Islet precursor cell (in vitro differentiated cells): ENCODE measurements around the gene PROZ.
"Not testable (repeated sequence)": the region's sequence is repeated elsewhere in the genome, so short reads cannot be mapped to it uniquely, and the experiment has no call there.

Source experiments
- DNase-seq: peaks from one replicate; pipeline ENCODE4 v3.0.0-alpha.2; 2018

The PROZ gene

DNA sequence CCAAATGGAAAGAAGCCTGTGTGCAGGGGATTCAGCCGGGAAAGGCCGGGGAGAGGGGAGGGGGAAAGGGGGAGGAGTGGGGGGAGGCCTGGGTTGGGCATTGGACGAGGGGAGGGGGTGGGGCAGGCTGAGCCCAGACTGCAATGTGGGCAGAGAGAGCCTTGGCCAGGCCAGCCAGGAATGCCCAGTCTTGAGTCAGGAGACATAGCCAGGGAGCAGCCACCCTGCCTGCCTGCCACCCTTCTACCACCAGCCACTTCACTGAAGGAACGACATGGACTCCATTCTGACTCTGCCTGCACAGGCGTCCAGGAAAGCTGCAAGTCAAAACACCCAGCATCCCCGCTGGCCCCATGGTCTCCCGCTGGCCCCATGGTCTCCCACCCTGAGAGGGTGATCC lies 498 bp downstream of the PROZ start:
- DNase-seq, result peak; percentile 54

DNA sequence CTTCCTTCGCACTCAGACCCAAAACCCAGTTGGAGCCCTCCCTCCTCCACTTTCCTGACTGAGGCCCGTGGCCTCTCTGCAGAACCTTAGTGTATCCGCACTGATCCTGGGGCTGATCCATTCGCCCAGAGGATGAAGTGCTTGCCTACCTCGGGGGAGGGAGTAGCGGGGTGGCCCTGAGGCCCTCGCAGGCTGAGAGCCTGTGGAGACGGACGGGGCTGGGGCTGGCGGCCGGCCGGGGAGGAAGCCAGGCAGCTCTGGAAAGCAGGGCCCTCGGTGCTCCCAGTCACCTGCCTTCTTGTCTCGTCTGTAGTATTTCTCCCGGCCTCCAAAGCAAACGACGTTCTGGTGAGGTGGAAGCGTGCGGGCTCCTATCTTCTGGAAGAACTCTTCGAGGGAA lies 1.3 kb downstream of the PROZ start:
- peak; percentile 54 for DNase-seq

DNA sequence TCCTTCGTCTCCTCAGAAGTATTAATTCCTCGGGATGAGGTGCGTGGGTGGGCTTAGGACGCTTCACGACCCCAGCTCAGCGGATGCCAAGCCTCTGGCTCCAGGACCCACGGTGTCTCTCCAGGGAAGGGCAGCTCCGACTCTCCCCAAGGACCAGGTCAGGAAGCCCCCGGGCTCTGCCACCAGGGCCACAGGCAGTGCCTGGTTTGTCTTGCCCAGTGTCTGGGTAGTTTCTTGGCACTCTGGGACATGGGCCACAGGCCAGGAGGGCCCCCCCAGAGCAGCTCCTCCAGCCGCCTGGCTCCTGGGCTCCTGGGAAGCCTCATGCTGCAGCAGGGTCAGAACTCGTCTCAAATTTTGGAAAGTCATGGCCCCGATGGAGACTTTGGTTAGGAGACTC lies 2.5 kb downstream of the PROZ start:
- DNase-seq, result peak; percentile 45

DNA sequence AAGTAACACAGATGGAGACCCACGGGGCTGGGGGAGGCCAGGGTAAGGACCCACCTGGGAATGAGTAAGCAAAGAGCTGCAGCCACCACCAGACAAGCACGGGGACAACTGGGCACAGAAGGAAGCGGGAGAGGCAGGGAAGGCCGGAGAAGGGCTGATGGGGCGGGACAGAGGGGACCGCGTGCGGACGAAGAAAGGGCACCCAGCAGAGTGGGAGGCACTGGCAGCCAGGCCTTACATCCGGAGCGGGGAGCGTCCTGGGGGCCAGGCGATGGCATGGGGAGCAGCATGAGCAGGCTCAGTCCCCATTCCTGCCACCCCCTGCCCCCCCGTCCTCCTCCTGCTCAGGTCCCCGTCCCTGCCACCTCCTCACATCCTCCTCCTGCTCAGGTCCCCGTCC lies 3.0 kb downstream of the PROZ start:
- DNase-seq, result no peak

DNA sequence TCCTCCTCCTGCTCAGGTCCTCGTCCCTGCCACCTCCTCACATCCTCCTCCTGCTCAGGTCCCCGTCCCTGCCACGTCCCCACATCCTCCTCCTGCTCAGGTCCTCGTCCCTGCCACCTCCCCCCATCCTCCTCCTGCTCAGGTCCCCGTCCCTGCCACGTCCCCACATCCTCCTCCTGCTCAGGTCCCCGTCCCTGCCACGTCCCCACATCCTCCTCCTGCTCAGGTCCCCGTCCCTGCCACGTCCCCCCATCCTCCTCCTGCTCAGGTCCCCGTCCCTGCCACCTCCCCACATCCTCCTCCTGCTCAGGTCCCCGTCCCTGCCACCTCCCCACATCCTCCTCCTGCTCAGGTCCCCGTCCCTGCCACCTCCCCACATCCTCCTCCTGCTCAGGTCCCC lies 3.5 kb downstream of the PROZ start:
- DNase-seq, result not testable (repeated sequence)

DNA sequence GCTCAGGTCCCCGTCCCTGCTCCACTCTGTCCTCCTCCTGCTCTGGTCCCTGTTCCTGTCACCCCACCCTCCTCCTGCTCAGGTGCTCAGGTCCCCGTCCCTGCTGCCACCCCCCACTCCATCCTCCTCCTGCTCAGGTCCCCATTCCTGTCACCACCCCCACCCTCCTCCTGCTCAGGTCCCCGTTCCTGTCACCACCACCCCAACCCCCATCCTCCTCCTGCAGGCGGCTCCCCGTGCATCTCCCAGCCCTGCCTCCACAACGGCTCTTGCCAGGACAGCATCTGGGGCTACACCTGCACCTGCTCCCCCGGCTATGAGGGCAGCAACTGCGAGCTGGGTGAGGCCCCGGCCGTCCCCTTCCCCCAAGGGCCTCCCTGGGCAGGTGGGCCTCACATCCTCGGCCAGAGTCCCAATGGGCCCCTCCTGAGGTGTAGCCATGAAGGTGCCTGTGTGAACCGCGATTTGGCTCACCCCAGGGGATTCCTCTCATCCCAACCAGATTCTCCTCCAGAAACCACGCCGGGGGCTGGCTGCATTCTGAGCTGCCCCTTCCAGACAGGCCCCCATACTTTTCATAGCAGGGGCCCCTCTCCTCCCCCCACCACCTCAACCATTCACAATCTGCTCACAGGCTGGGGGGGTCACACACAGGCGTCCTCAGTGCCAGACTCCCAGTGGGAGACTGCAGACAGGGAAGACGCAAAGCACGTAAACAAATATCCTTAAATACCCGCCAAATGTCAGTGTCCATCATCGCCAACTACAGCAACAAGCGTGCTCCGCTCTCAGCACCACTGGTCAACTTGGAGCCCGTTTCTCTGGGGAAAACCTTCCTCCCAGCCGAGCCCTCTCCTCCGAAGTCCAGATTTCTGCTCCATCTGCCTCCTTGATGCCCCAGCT lies 4.6 kb downstream of the PROZ start:
- no peak for DNase-seq

DNA sequence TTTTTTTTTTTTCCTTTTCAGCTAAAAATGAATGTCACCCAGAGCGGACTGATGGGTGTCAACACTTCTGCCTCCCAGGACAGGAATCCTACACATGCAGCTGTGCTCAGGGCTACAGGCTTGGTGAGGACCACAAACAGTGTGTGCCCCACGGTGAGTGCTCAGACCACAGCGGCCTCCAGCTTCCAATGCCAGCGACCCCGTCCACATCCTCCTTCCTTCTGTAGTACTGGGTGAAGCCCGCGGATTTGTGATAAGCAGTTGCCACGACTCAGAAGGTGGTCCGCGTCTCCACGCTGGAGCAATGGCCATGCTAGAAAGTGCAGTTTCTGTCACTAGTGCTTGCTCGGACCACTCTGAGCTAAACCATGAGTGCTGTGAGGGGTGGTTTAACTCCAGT lies 6.0 kb downstream of the PROZ start:
- no peak for DNase-seq

DNA sequence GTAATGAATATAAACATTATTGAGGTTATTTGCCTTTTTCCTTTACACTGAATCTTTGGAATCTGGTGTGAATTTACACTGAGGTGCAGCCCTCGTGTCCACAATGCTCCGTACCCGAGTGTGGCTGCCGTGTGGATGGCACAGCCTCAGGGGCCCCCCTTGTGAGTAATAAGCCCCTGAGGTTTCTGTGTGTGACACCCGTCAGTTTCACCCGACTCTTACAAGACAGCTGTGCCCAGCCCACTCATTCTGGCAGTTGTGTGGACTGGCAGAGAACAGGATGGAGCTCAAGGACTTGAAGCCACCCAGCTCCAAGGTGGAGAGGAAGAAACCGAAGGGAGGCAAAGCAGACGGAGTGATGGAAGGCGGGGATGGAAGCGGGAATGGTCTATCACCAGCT lies 7.8 kb downstream of the PROZ start:
- DNase-seq, result no peak

DNA sequence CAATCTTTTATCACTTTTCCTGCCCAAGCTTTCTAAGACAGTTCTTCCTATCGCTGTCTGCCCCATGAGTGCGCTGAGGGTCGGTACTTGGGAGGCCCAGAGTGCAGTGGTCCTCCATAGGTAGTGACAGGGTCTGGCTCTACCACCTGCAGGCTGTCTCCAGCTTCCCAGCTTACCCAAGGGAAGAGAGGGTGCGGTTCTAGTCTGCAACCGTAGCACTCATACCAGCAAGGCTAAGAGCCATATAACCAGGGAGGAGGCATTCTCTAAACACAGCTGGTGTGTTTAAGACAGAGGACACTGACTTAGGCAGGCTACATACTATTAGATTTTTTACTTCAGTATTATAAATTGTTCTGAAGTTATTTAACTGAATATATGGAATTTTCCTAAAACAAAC lies 8.2 kb downstream of the PROZ start:
- DNase-seq, result no peak

DNA sequence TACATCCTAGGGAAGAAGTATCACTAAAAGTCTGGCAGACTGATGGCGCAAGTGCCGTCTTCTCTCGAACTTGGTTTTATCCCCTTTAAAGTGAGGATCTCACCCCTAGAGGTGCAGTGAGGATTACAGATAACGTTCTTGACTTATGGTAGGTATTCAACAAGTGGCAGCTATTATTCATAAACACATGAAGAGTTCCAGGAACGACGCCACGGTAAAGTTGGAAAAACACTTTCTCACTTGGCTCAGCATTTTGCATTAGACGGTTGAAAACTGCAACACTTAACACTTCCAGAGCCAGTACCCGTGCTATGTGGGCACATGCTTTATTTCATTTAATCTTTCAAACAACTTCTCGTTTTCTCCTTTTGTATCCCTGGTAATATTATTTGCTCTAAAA lies 8.7 kb downstream of the PROZ start:
- DNase-seq, result no peak

DNA sequence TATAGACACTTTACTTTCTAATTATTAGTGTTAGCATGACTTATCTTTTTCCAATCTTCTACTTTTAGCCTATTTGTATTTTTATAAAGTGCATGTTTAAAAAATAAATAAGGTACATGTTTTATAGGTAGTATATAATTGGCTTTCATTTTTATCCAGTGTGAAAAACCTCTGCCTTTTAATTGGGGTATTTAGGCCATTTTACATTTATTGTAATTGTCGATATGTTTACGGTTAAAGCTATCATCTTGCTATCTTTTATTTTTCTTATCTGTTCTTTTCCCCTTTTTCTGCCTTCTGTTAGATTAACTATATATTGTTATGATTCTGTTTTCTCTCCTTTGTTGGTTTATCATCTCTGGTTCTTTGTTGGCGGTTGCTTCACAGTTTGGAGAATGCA lies 9.1 kb downstream of the PROZ start:
- no peak for DNase-seq

DNA sequence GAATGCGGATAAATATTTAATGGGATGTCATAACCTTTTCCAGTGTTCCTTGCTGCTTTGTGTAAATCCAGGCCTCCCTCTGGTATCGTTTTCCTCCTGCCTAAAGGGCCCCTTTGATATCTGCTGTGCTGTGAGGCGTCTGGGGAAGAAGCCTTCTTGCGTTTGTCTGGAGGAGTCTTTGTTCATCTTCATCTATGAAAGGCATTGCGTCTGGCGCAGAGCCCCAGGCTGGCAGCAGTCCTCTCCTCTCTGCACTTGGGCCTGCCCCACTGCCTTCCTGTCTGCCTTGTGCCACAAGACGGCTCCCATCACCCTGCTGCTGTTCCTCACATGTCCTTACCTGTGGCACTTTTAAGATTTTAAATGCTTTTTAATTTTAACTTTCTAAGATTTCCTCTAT lies 9.8 kb downstream of the PROZ start:
- DNase-seq, result no peak

DNA sequence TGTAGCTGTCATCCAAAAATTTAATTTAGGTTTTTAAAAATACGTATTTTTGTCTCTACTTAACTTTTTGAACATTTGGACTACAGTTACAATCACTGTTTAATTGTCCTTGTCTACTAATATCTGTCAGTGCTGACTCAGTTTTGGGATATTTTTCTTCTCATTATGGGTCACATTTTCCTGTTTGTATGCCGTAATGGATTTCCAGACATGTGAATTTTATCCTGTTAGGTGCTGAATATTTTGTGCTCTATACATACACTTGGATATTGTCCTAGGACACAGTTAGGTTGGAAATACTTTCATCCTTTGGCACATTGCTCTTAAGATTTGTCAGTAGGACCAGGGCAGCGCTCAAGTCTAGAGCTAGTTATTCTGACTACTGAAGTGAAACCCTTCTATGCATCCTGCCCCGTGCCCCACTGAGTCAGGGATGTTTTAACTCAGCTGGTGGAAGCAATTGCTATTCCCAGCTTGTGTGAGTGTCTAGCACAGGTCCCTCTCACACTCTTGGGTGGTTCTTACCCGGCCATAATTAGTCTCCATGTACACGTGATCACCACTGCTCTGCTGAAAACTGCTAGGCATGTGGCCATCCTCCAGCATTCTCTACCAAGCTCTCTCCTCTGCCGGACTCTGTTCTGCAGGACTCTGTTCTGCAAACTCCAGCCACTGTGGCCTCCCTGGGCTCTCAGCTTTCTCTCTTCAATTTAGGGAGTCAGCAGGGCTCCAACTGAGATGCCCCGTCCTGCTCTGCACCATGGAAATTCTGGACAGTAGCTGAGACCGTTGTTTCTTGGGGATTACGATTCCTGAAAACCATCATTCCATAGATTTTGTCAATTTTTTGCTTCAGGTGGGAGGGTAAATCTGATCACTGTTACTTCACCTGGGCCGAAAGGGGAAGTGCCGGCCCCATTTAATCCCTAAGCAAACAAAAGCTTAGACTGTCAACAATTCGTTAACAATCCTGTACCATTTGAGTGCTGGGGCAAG lies 11.1 kb downstream of the PROZ start:
- DNase-seq, result peak; percentile 19

DNA sequence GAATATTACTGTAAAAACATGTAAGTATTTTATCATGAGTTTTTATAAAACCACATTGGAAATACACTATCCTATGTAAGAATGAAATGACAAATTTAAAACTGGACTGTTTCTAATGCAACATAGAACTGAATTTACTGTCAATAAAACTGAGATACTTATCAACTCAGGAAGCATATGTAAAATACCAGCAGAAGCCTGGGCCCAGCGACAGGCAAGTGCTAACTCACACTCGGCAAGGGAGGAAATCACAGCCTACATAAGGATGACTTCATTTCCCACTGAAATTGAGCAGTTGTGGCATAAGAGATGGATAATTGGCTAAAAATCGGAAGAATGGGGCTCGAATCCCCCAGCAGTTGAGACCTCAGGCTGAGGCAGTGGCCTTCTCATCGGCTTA lies 12.1 kb downstream of the PROZ start:
- DNase-seq, result peak; percentile 12

DNA sequence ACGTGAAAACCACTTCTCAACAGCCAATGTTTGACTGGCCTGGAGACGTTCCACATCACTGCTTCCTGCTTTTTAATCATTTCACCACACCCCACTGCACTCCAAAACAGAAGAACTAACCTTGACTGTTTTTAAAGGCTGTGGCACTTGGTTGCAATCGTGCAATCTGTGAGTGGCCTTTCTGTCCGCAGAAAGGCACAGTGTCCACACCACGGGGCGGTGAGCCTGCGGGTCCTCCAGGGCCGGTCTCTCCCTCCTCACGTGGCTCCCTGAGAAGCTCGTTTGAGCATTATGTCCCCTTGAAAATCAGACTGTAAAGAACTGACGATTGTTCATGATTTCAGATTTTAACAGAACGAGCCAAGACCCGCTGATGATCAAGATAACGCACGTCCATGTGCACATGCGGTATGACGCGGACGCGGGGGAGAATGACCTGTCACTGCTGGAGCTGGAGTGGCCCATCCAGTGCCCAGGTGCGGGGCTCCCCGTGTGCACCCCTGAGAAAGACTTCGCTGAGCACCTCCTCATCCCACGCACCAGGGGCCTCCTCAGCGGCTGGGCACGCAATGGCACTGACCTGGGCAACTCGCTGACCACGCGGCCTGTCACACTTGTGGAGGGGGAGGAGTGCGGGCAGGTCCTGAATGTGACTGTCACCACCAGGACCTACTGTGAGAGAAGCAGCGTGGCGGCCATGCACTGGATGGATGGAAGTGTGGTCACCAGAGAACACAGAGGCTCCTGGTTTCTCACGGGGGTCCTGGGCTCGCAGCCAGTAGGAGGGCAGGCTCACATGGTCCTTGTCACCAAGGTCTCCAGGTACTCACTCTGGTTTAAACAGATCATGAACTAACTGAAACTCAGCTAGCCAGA lies 13.0 kb downstream of the PROZ start:
- DNase-seq, result peak; percentile 38

DNA sequence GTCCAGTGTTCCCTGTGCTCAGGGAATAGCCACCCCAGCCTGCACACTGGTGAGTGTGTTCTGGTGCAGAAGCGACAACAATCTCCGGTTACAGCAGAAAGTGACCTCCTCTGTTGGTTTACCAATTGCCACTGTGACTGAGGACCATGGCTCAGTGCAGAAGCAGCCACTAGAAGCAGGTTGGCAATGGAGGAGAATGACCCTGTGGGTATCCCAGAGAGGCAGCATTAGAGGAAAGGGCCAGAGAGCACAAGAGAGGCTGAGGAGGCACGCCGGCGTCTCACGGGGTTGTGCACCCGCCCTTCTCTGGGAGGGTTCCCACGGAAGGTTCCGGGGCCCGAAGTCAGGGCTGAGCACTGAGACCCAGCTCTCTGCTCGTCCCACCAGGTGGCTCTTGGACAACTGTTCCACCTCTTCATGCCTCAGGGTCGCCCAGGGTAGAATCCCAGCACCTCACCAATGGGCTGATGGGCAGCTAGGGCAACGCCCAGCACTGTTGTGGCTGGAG lies 14.0 kb downstream of the PROZ start:
- peak; percentile 8 for DNase-seq

DNA sequence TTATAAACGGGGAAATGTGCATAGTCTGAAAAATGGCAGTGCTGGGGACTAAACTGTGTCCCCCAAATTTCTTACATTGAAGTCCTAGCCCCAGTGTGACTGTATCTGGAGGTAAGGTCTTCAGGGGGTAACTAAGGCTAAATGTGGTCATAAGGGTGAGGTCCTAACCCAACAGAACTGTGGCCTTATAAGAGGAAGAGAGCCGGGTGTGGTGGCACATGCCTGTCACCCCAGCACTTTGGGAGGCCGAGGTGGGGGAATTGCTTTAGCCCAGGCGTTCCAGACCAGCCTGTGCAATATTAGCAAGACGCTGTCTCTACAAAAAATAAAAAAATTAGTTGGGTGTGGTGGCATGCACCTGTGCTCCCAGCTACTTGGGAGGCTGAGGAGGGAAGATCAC lies 17.8 kb downstream of the PROZ start:
- DNase-seq, result peak; percentile 40

DNA sequence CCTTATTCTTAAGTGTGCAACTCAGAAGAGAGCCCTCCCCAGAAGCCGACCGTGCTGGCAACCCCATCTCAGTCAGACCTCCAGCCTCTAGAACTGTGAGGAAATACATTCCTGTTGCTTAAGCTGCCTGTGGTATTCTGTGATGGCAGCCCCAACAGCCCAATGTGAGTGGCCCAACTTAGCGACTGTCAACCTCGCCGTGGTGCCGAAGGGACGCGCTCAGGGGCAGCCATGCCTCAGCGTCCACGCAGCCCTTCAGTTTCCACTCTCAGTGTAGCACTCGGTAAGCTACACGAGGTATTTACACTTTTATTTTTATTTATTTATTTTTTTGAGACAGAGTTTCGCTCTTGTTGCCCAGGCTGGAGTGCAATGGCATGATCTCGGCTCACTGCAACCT lies 18.4 kb downstream of the PROZ start:
- peak; percentile 24 for DNase-seq

DNA sequence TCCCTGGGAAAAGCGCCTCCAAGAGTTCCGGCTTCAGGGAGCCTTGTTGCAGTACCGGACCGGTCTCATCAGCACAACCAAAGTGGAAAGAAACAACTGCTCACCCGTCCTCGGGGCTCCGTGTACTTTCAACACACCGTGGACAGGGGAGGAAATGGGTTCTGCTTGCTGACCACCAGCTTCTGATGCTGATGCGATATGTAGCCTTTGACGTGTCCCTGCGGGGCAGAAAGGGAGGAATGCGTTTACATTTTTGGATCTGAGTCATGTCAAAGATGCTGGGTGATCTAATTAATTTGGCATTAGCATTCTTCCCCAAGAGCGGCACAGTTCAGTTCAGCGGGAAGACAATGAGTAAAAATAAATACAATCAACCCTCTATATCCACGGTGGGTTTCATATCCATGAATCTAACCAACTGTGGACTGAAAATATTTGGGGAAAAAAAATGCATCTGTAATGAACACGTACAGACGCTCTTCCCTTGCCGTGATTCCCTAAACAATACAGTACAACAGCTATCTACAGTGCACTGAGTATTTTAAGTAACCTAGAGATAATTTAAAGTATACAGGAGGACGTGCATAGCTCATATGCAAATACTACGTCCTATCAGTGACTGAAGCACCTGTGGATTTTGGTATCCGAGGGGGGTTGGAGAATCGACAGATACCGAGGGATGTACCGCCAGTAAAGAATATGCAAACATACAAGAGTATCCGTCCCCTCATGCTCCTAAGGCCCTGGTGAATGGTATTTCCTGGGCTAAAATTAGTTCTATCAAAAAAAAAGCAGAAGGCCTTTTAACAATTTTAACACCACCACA lies 19.8 kb downstream of the PROZ start:
- DNase-seq, result peak; percentile 75

DNA sequence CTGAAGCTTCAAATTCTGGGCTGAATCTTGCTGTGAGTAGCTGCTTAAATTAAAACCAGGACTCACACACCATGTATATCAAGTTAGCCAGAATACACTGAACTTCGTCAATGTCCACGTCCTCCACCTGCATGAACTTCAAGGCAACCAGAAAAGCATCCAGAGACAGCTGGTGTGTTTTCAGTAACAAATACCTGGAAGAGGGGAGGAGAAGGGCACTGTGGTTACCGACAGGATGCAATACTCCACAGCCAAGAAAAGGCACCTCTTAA lies 20.4 kb downstream of the PROZ start:
- peak; percentile 28 for DNase-seq

DNA sequence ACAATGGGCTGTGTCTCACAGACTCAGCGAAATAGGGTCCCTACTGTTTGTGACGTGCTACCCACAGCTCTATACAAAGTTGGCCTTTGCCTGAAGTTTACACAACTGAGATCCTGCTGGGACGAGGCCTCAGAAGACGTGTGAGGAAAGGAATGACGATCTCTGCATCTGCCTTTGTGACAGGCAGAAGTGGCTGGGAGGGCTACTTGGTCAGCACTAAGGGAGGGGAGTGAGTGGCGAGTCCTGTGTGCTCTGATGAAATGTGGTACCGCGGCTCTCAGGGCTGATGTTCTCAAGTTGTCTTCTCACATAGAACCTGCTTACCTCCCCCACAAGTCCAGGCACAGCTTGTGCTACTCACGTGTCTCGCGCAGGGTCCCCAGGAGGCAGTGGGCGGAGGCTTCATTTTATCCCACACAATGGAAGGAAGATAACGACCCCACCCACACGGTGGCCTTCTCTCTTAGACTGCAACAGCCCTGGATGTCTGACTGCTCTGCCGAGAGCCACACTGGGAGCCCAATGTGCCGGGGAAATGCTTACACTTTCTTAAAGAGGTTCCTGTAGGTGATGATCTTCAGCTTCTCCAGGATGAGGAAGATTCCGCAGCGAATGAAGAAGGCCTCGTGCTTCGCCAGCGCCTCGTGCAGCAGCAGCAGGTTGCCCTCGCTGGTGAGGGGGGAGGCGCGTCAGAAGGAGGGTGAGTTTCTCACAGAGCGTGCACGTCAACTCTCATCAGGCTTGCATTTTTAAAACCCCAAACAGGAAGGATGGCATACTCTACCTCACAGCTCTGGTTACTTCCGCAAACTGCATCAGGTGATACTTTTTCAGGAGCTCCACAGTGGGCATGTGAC lies 21.2 kb downstream of the PROZ start:
- DNase-seq, result peak; percentile 47
